Measurements from ENCODE around the gene FSTL4. TPM values are rescaled to one million over a fixed set of nuclear protein-coding genes. Genes with fewer than 3 reads are reported as not detected.

The FSTL4 gene
- total and polyA plus RNA-seq, 4 donors, result 0.02 to 0.18 TPM; not detected in 2

DNA sequence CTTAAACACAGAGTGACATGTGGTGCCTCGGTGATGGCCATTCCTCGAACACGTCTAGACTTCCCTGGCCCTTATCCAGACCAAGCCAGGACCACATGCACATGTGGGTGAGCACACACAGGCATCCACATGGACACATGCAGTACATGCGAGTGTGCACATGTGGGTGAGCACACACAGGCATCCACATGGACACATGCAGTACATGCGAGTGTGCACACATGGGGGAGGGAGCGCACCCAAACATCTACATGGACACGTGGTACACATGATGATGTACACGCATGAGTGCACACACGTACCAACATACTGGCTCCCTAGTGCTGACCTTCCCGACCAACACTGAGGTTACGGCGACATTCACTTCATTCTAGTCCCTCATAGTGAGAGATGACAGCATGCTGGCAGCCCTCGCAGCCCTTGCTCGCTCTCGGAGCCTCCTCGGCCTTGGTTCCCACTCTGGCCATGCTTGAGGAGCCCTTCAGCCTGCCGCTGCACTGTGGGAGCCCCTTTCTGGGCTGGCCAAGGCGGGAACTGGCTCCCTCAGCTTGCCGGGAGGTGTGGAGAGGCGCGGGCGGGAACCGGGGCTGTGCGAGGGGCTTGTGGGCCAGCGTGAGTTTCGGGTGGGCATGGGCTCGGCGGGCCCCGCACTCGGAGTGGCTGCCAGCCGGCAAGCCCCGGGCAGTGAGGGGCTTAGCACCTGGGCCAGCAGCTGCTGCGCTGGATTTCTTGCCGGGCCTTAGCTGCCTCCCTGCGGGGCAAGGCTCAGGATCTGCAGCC, 373.7 kb downstream of the FSTL4 start (continued):
- TF ChIP-seq SP1 (IDR thresholded peaks at IDR 0.05), result no peak

DNA sequence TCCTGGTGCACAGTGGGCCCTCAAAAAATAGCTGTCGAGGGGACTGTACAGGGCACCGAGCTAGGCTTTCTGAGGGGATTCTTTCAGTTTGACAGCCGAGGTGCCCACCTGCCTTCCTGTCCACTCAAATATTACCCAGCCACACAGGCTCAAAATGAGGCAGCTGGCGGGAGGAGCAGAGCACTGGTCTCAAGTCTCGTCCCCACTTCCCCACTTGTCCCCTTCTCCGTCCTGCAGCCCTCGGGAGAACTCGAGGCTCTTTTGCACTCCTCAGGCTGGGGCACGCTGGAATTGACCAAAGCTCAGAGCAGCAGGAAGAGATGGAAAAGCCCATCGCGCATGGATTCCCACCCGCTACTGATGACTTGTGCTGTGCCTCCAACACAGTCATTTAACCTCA, 375.4 kb downstream of the FSTL4 start:
- H3K9me3 ChIP-seq (ENCODE audit: control insufficient read depth in 4 of 4, low read length in 3 of 4), result no peaks in the 10 kb centered on the region
- H3K9ac ChIP-seq (ENCODE audit: low read depth in 1 of 2, low read length in 2 of 2), result no peak overlapping the region
- peaks cover 2 to 11% (median 8%) of the 10 kb centered on the region in 4 donors for H3K4me1 ChIP-seq (ENCODE audit: control insufficient read depth in 4 of 4, insufficient read depth in 4 of 4, low read length in 3 of 4)
- H3K36me3 ChIP-seq (ENCODE audit: control insufficient read depth in 4 of 4, insufficient read depth in 3 of 4, low read depth in 1 of 4, low read length in 3 of 4), result no peaks in the 10 kb centered on the region
- 77% methylated on average over 12 of the region's 12 CpGs for WGBS
- no peak for TF ChIP-seq RXRA (IDR thresholded peaks at IDR 0.05)
- TF ChIP-seq EGR1 (IDR thresholded peaks at IDR 0.05; ENCODE audit: low read depth in 2 of 2), result no peak
- no peak for TF ChIP-seq ATF3 (IDR thresholded peaks at IDR 0.05)
- TF ChIP-seq HNF4A (conservative IDR thresholded peaks at IDR 0.05), result no peak
- no peak for TF ChIP-seq ZBTB33 (IDR thresholded peaks at IDR 0.05)
- TF ChIP-seq NR2F2 (IDR thresholded peaks at IDR 0.05), result no peak
- TF ChIP-seq HNF4G (IDR thresholded peaks at IDR 0.05), result no peak
- TF ChIP-seq TAF1 (conservative IDR thresholded peaks at IDR 0.05), result no peak
- TF ChIP-seq YY1 (IDR thresholded peaks at IDR 0.05), result no peak
- TF ChIP-seq RAD21 (IDR thresholded peaks at IDR 0.05), result no peak
- TF ChIP-seq FOXA1 (IDR thresholded peaks at IDR 0.05), result no peak
- no peak for TF ChIP-seq FOXA2 (IDR thresholded peaks at IDR 0.05)
- no peak for TF ChIP-seq REST (IDR thresholded peaks at IDR 0.05)
- TF ChIP-seq MAX (IDR thresholded peaks at IDR 0.05), result no peak
- TF ChIP-seq SP1 (IDR thresholded peaks at IDR 0.05), result no peak
- TF ChIP-seq JUND (IDR thresholded peaks at IDR 0.05), result no peak
- TF ChIP-seq, protein P1, sequence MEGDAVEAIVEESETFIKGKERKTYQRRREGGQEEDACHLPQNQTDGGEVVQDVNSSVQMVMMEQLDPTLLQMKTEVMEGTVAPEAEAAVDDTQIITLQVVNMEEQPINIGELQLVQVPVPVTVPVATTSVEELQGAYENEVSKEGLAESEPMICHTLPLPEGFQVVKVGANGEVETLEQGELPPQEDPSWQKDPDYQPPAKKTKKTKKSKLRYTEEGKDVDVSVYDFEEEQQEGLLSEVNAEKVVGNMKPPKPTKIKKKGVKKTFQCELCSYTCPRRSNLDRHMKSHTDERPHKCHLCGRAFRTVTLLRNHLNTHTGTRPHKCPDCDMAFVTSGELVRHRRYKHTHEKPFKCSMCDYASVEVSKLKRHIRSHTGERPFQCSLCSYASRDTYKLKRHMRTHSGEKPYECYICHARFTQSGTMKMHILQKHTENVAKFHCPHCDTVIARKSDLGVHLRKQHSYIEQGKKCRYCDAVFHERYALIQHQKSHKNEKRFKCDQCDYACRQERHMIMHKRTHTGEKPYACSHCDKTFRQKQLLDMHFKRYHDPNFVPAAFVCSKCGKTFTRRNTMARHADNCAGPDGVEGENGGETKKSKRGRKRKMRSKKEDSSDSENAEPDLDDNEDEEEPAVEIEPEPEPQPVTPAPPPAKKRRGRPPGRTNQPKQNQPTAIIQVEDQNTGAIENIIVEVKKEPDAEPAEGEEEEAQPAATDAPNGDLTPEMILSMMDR (IDR thresholded peaks at IDR 0.05; ENCODE audit: low read depth, low read length, missing input control), result no peak
- no peak for TF ChIP-seq GABPA (IDR thresholded peaks at IDR 0.05 in 1 of 2, conservative IDR thresholded peaks at IDR 0.05 in 1 of 2)
- no peak overlapping the region for H3K4me3 ChIP-seq (ENCODE audit: low read depth in 1 of 3, low read length in 3 of 3)
- no peak overlapping the region for H3K27ac ChIP-seq (ENCODE audit: low read depth in 1 of 2, low read length in 2 of 2)
- H3K27me3 ChIP-seq (ENCODE audit: control insufficient read depth in 4 of 4, insufficient read depth in 4 of 4, low read length in 3 of 4), result no peaks in the 10 kb centered on the region
- DNase-seq (ENCODE audit: low spot score), result no peak

Data from liver (tissue), 9 donors.